K562 (cell line): Measurements from ENCODE around the gene HSF2BP. TPM values are rescaled to one million over a fixed set of nuclear protein-coding genes. Genes with fewer than 3 reads are reported as not detected.

Experiments
- ATAC-seq: fragments of 200-7000 bp; cut with Tn5 transposase; 3 replicates; pipeline ENCODE4 v1.9.1; 2020; ENCODE audit warnings: moderate library complexity
- BruUV-seq: library from RNA; stranded (reverse); fragments of 400-500 nt; replicated peaks from 2 replicates; lab custom pipeline; 2021; lab: Mats Ljungman, UMichigan
- CTCF ChIA-PET: fragments of 300-600 bp; formaldehyde crosslinking; extraction: SDS; loops from one replicate; lab custom pipeline; 2021; ENCODE audit warnings: low intra/inter-chr PET ratio; lab: Yijun Ruan, JAX
- POLR2A ChIA-PET: fragments of 300-600, 350-650 bp; sonication (Branson Sonifier 250); formaldehyde crosslinking; extraction: SDS; loops from one replicate; lab custom pipeline; 2021; ENCODE audit warnings: antibody characterized with exemption, inconsistent platforms; lab: Yijun Ruan, JAX
- DNase-seq, 4 experiments: peaks; one replicate each; pipeline versions ENCODE4 v3.0.0 to v3.0.0-alpha.2; 2011 to 2018; ENCODE audit warnings: low spot score in 3 of 4, mixed read lengths in 3 of 4; ENCODE audit errors: extremely low read depth in 1 of 4
- FAIRE-seq: peaks from 2 replicates; lab custom pipeline; 2011; peaks lifted over from hg19 to GRCh38; lab: Jason Lieb, UNC
- H2AFZ ChIP-seq: 2 replicates; pipeline ENCODE4 v1.6.0; 2011; ENCODE audit warnings: low read depth, low read length, control low read depth, inconsistent platforms
- H3K27ac ChIP-seq: fragments of 200-600 bp; 3 replicates; pipeline ENCODE4 v1.8.0; 2011; ENCODE audit warnings: low read depth, mild to moderate bottlenecking, control low read depth, inconsistent platforms, low read length, moderate library complexity, mixed read lengths; ENCODE audit errors: extremely low read depth
- H3K27me3 ChIP-seq, 2 experiments: fragments of 300-600 bp in 1 of 2; 2 replicates in 1 of 2; 3 replicates in 1 of 2; pipeline versions ENCODE4 v1.6.0 to v1.8.0; 2011; ENCODE audit warnings: inconsistent platforms in 2 of 2, low read length in 2 of 2, mild to moderate bottlenecking in 1 of 2, mixed read lengths in 1 of 2, moderate library complexity in 1 of 2; ENCODE audit not compliant: control insufficient read depth in 2 of 2, insufficient read depth in 2 of 2
- H3K36me3 ChIP-seq: fragments of 300-600 bp; 3 replicates; pipeline ENCODE4 v1.8.0; 2011; ENCODE audit warnings: mild to moderate bottlenecking, low read length, inconsistent platforms; ENCODE audit not compliant: control insufficient read depth, insufficient read depth
- H3K4me1 ChIP-seq, 2 experiments: fragments of 200-600 bp in 1 of 2; replicated peaks in 1 of 2; 2 replicates in 1 of 2; 3 replicates in 1 of 2; pipeline versions ENCODE4 v1.5.1 to v1.8.0; 2011; ENCODE audit warnings: inconsistent platforms in 2 of 2, low read length in 2 of 2, mild to moderate bottlenecking in 1 of 2, mixed read lengths in 1 of 2, moderate library complexity in 1 of 2; ENCODE audit not compliant: control insufficient read depth in 2 of 2, insufficient read depth in 2 of 2
- H3K4me2 ChIP-seq: 2 replicates; pipeline ENCODE4 v1.6.1; 2011; ENCODE audit warnings: low read length, control low read depth, inconsistent platforms, mixed read lengths; ENCODE audit not compliant: insufficient read depth
- H3K4me3 ChIP-seq: fragments of 200-600 bp; sonication (generic), shearing (Covaris generic); 2 replicates; pipeline ENCODE4 v1.5.1; 2016; ENCODE audit warnings: control low read depth, inconsistent platforms
- H3K79me2 ChIP-seq: fragments of 200-600 bp; 3 replicates; pipeline ENCODE4 v1.8.0; 2011; ENCODE audit warnings: low read length, inconsistent platforms; ENCODE audit not compliant: control insufficient read depth, insufficient read depth
- H3K9ac ChIP-seq, 2 experiments: 2 replicates each; pipeline versions ENCODE4 v1.6.0 to v1.6.1; 2011; ENCODE audit warnings: low read depth in 2 of 2, low read length in 2 of 2, control low read depth in 1 of 2, inconsistent platforms in 1 of 2, mild to moderate bottlenecking in 1 of 2, mixed read lengths in 1 of 2; ENCODE audit not compliant: insufficient read depth in 1 of 2
- H3K9me1 ChIP-seq: one replicate; pipeline ENCODE4 v1.6.0; 2011; ENCODE audit warnings: inconsistent platforms, mild to moderate bottlenecking, low read length, moderate library complexity; ENCODE audit not compliant: control insufficient read depth, insufficient read depth
- H3K9me3 ChIP-seq: replicated peaks from 2 replicates; pipeline ENCODE4 v1.5.1; 2011; ENCODE audit warnings: low read depth, low read length, inconsistent platforms; ENCODE audit not compliant: control insufficient read depth, insufficient read depth
- H4K20me1 ChIP-seq: replicated peaks from 2 replicates; pipeline ENCODE4 v1.6.1; 2011; ENCODE audit warnings: low read length, inconsistent platforms, mixed read lengths; ENCODE audit not compliant: control insufficient read depth, insufficient read depth
- EZH2 ChIP-seq: IDR thresholded peaks from 2 replicates; pipeline ENCODE4 v1.6.1; 2012; ENCODE audit warnings: low read depth, mild to moderate bottlenecking, inconsistent platforms, low read length, borderline replicate concordance
- POLR2H ChIP-seq: IDR thresholded peaks from 2 replicates; pipeline ENCODE4 v1.6.1; 2016; ENCODE audit warnings: missing genetic modification characterization, low read depth, mild to moderate bottlenecking, control low read depth, missing compliant biosample characterization, moderate library complexity
- SMAD2 ChIP-seq: fragments of 150-350 bp; IDR thresholded peaks from 2 replicates; pipeline ENCODE4 v1.6.1; 2014; ENCODE audit warnings: low read depth, mild to moderate bottlenecking, low read length
- TOE1 ChIP-seq, 2 experiments: fragments of 450-650 bp in 1 of 2; sonication (generic) in 1 of 2; formaldehyde crosslinking in 1 of 2; IDR thresholded peaks; 2 replicates each; pipeline versions ENCODE4 v1.7.1 to v1.8.0; 2016 to 2022; ENCODE audit warnings: borderline replicate concordance in 2 of 2, mild to moderate bottlenecking in 2 of 2, antibody characterized with exemption in 1 of 2, inconsistent platforms in 1 of 2, low read depth in 1 of 2, missing genetic modification reagents in 1 of 2, moderate library complexity in 1 of 2
- XRCC4 ChIP-seq: IDR thresholded peaks from one replicate; pipeline ENCODE4 v1.6.1; 2011; ENCODE audit not compliant: insufficient read depth, insufficient read length; ENCODE audit errors: extremely low read depth
- ZNF121 ChIP-seq: sonication (generic); formaldehyde crosslinking; conservative IDR thresholded peaks from 2 replicates; pipeline ENCODE4 v1.8.0; 2022; ENCODE audit warnings: missing genetic modification reagents
- ZNF124 ChIP-seq: sonication (generic); formaldehyde crosslinking; IDR thresholded peaks from 2 replicates; pipeline ENCODE4 v1.8.1; 2022; ENCODE audit warnings: missing genetic modification reagents
- WGBS: fragments of 100-300 bp; shearing (Covaris generic); methylation state at CpG from one replicate; pipeline ENCODE4 v1.1.6; 2016; ENCODE audit warnings: low coverage, mixed read lengths; ENCODE audit not compliant: insufficient coverage; ENCODE audit errors: missing lambda C conversion rate; 5-methylcytosine and 5-hydroxymethylcytosine counted together
- in situ Hi-C: fragments of 300-500 bp; cut with MboI; formaldehyde crosslinking; loops from 4 replicates; pipeline ENCODE4 v1.15.0; 2018; ENCODE audit warnings: inconsistent platforms, mixed read lengths
- intact Hi-C: fragments of 100-400 bp; cut with micrococcal nuclease; formaldehyde crosslinking; loops from 2 replicates; pipeline ENCODE4 v1.14.2; 2022
- polyA plus RNA-seq, 8 experiments: library from polyadenylated mRNA; depleted of rRNA in 4 of 8; stranded (reverse) in 5 of 8; unstranded in 3 of 8; fragments of >200 nt; fragmentation: Nextera tagmentation in 2 of 8; fragmentation: Illumina TruSeq in 1 of 8; extraction: Ambion mirVana in 2 of 8; extraction: Trizol in 1 of 8; gene quantifications; 2 replicates each; pipeline versions ENCODE4 v1.2.1 to v1.2.3, GENCODE V29; 2011 to 2014; ENCODE audit warnings: inconsistent platforms in 1 of 8, missing spikeins in 1 of 8
- total RNA-seq, 7 experiments: library from RNA; depleted of rRNA in 6 of 7; stranded (reverse); fragments of >200 nt in 6 of 7; fragmentation: Illumina TruSeq in 2 of 7; extraction: Trizol in 2 of 7; gene quantifications; 2 replicates each; pipeline versions ENCODE4 v1.2.1 to v1.2.3, GENCODE V29; 2011 to 2021; ENCODE audit warnings: low replicate concordance in 1 of 7
- TF ChIP-seq, protein P1 (sequence below): fragments of 250-450 bp; sonication (Bioruptor Pico); IDR thresholded peaks from 2 replicates; pipeline ENCODE4 v1.8.0; 2022; ENCODE audit warnings: inconsistent platforms, mild to moderate bottlenecking, moderate library complexity, borderline replicate concordance
- TF ChIP-seq, protein P2 (sequence below): fragments of 450-650 bp; formaldehyde crosslinking; IDR thresholded peaks from 2 replicates; pipeline ENCODE4 v1.4.0; 2020; ENCODE audit warnings: mild to moderate bottlenecking, mixed read lengths
- TF ChIP-seq, protein P3 (sequence below): fragments of 450-650 bp; IDR thresholded peaks from 2 replicates; pipeline ENCODE4 v1.6.1; 2016; ENCODE audit warnings: missing biosample characterization, missing genetic modification characterization
- TF ChIP-seq, protein P4 (sequence below): sonication (generic); formaldehyde crosslinking; IDR thresholded peaks from 2 replicates; pipeline ENCODE4 v1.8.1; 2023; ENCODE audit warnings: mild to moderate bottlenecking, missing genetic modification reagents, moderate library complexity
- TF ChIP-seq, protein P5 (sequence below): fragments of 450-650 bp; IDR thresholded peaks from 2 replicates; pipeline ENCODE4 v1.6.1; 2016

HSF2BP gene
- total and polyA plus RNA-seq, 9 of the 15 experiments (the other 6 are each of a cell fraction or from before 2014, with no cell fraction given) = 0.04 to 0.57 (median 0.20) TPM; not detected in 2

- in situ Hi-C loops (no loop called here), intact Hi-C loops (no loop called here)
- H4K20me1 ChIP-seq = no peaks in the 10 kb centered on the region
- no peak overlapping the region for H3K4me3 ChIP-seq
- no peaks in the 10 kb centered on the region for H3K79me2 ChIP-seq
- no peak overlapping the region for H3K27ac ChIP-seq
- H2AFZ ChIP-seq = no peak overlapping the region
- ChIA-PET CTCF (no interaction called here), POLR2A (interaction anchor here (1.4 kb wide), 1 partner anchor 11 kb away, joined by 4 read pairs; no protein-coding TSS in a partner anchor)
- DNase-seq (no peak), ATAC-seq (no peak), FAIRE-seq (no peak)
- H3K4me1 ChIP-seq = no peaks in the 10 kb centered on the region
- no peaks in the 10 kb centered on the region for H3K9me3 ChIP-seq
- H3K4me2 ChIP-seq = no peak overlapping the region
- no peaks in the 10 kb centered on the region for H3K36me3 ChIP-seq
- WGBS = 8% methylated on average over 7 of the region's 7 CpGs
- peaks cover 8 to 11% of the 10 kb centered on the region in 2 experiments; a peak in 4 of 5 replicates for H3K27me3 ChIP-seq
- BruUV-seq = no TSS peak
- no peaks in the 10 kb centered on the region for H3K9me1 ChIP-seq
- no peak overlapping the region for H3K9ac ChIP-seq
- TF ChIP-seq EZH2 = no peak
- TF ChIP-seq, protein P1, sequence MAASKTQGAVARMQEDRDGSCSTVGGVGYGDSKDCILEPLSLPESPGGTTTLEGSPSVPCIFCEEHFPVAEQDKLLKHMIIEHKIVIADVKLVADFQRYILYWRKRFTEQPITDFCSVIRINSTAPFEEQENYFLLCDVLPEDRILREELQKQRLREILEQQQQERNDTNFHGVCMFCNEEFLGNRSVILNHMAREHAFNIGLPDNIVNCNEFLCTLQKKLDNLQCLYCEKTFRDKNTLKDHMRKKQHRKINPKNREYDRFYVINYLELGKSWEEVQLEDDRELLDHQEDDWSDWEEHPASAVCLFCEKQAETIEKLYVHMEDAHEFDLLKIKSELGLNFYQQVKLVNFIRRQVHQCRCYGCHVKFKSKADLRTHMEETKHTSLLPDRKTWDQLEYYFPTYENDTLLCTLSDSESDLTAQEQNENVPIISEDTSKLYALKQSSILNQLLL (CRISPR knock-in tag) = no peak
- no peak for TF ChIP-seq TOE1 (IDR thresholded peaks at IDR 0.05; ENCODE audit: borderline replicate concordance)
- no peak for TF ChIP-seq TOE1 (CRISPR knock-in tag; IDR thresholded peaks at IDR 0.05; ENCODE audit: borderline replicate concordance, low read depth)
- TF ChIP-seq, protein P2, sequence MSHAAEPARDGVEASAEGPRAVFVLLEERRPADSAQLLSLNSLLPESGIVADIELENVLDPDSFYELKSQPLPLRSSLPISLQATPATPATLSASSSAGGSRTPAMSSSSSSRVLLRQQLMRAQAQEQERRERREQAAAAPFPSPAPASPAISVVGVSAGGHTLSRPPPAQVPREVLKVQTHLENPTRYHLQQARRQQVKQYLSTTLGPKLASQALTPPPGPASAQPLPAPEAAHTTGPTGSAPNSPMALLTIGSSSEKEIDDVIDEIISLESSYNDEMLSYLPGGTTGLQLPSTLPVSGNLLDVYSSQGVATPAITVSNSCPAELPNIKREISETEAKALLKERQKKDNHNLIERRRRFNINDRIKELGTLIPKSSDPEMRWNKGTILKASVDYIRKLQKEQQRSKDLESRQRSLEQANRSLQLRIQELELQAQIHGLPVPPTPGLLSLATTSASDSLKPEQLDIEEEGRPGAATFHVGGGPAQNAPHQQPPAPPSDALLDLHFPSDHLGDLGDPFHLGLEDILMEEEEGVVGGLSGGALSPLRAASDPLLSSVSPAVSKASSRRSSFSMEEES = no peak
- TF ChIP-seq, protein P3, sequence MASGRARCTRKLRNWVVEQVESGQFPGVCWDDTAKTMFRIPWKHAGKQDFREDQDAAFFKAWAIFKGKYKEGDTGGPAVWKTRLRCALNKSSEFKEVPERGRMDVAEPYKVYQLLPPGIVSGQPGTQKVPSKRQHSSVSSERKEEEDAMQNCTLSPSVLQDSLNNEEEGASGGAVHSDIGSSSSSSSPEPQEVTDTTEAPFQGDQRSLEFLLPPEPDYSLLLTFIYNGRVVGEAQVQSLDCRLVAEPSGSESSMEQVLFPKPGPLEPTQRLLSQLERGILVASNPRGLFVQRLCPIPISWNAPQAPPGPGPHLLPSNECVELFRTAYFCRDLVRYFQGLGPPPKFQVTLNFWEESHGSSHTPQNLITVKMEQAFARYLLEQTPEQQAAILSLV (tag) = no peak
- TF ChIP-seq, protein P4, sequence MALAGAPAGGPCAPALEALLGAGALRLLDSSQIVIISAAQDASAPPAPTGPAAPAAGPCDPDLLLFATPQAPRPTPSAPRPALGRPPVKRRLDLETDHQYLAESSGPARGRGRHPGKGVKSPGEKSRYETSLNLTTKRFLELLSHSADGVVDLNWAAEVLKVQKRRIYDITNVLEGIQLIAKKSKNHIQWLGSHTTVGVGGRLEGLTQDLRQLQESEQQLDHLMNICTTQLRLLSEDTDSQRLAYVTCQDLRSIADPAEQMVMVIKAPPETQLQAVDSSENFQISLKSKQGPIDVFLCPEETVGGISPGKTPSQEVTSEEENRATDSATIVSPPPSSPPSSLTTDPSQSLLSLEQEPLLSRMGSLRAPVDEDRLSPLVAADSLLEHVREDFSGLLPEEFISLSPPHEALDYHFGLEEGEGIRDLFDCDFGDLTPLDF (CRISPR knock-in tag) = no peak
- no peak for TF ChIP-seq XRCC4
- TF ChIP-seq ZNF124 = no peak
- TF ChIP-seq, protein P5, sequence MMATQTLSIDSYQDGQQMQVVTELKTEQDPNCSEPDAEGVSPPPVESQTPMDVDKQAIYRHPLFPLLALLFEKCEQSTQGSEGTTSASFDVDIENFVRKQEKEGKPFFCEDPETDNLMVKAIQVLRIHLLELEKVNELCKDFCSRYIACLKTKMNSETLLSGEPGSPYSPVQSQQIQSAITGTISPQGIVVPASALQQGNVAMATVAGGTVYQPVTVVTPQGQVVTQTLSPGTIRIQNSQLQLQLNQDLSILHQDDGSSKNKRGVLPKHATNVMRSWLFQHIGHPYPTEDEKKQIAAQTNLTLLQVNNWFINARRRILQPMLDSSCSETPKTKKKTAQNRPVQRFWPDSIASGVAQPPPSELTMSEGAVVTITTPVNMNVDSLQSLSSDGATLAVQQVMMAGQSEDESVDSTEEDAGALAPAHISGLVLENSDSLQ = no peak
- no peak for TF ChIP-seq POLR2H
- TF ChIP-seq ZNF121 = no peak
- no peak for TF ChIP-seq SMAD2
These were observed 60.7 kb downstream of the HSF2BP start for GRCh38 chr21:43598416-43599120.
